GM10248 (cell line): ENCODE data around the gene TMEM143.

Experiments used
- CTCF ChIA-PET: fragments of 300-600 bp; sonication (Branson Sonifier 250); formaldehyde crosslinking; extraction: SDS; loops from one replicate; lab custom pipeline; 2021; ENCODE audit warnings: antibody characterized with exemption; lab: Yijun Ruan, JAX
- POLR2A ChIA-PET: fragments of 350-650 bp; sonication (Branson Sonifier 250); formaldehyde crosslinking; extraction: SDS; loops from one replicate; lab custom pipeline; 2020; ENCODE audit warnings: antibody characterized with exemption; lab: Yijun Ruan, JAX
- DNase-seq: peaks from one replicate; pipeline ENCODE4 v3.0.0; 2012; ENCODE audit errors: extremely low spot score
- CTCF ChIP-seq: IDR thresholded peaks from 2 replicates; pipeline ENCODE4 v1.5.1; 2012; ENCODE audit warnings: mild to moderate bottlenecking, low read depth; ENCODE audit errors: extremely low read depth, missing control alignments, control extremely low read depth

TMEM143 gene

GRCh38 chr19:48400018-48400742 lies 36.4 kb upstream of the TMEM143 start:
- TF ChIP-seq CTCF = no peak
- ChIA-PET POLR2A (interaction anchor here (0.9 kb wide), 1 partner anchor 36 kb away, joined by 6 read pairs; the partner anchor contains the start of genes SYNGR4 and TMEM143), CTCF (interaction anchor here (0.9 to 5.5 kb wide), 4 partner anchors 9 to 188 kb away, joined by 3 to 38 read pairs (median 3); partner anchors contain the start of genes KDELR1, SYNGR4 and TMEM143)
- peak; percentile 43 for DNase-seq

- TF ChIP-seq CTCF = no peak
- DNase-seq = peak; percentile 90
- POLR2A ChIA-PET = no interaction called here
- CTCF ChIA-PET = no interaction called here
Observed at GRCh38 chr19:48398375-48399235, 34.9 kb upstream of the TMEM143 start.

- no peak for TF ChIP-seq CTCF
- DNase-seq = no peak
- POLR2A ChIA-PET = no interaction called here
- CTCF ChIA-PET = no interaction called here
Observed at GRCh38 chr19:48398102-48398374, 34.3 kb upstream of the TMEM143 start.

- POLR2A ChIA-PET = no interaction called here
- no peak for DNase-seq
- TF ChIP-seq CTCF = no peak
- CTCF ChIA-PET = no interaction called here
Observed at GRCh38 chr19:48397263-48398101, 33.7 kb upstream of the TMEM143 start.

- POLR2A ChIA-PET = no interaction called here
- no peak for DNase-seq
- CTCF ChIA-PET = no interaction called here
- TF ChIP-seq CTCF = no peak
Observed at GRCh38 chr19:48396824-48397176, 33.1 kb upstream of the TMEM143 start.
